GM23248 (cell line): Measurements from ENCODE around the gene AP2A2.

Experiments
- EZH2 ChIP-seq: fragments of 200-600 bp; sonication (generic); IDR thresholded peaks from 2 replicates; pipeline ENCODE4 v1.6.1; 2018; ENCODE audit warnings: antibody characterized with exemption, mild to moderate bottlenecking; ENCODE audit not compliant: insufficient read depth, poor library complexity, severe bottlenecking
- EZH2phosphoT487 ChIP-seq: fragments of 200-600 bp; sonication (generic); IDR thresholded peaks from 2 replicates; pipeline ENCODE4 v1.6.1; 2018; ENCODE audit warnings: antibody characterized with exemption, moderate library complexity, mild to moderate bottlenecking, low read depth; ENCODE audit not compliant: insufficient read depth

DNA sequence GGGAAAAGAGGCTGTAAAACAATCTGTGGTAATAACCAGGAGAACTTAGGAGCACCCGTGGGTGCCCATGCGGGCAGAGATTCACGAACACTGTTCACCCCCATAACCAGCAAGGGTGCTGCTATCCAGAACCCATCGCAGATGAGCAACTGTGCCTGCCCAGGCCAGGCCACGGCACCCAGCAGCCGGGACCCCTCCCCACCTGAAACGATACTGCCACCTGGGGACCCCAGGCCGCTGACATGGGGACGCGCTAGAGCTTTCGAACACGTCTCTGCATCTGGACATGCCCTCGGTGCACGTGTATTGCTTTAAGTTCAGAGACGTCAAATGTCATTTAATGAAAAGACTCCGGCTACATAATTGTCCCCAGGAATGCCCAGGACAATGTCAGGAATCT, 134.7 kb downstream of the AP2A2 start:
- TF ChIP-seq EZH2 (no peak), EZH2phosphoT487 (no peak)
